Testis (tissue), 3 donors: ENCODE results near the gene PRSS35. TPM values are rescaled to one million over a fixed set of nuclear protein-coding genes. Genes with fewer than 3 reads are reported as not detected.
"Not testable (repeated sequence)": the region's sequence is repeated elsewhere in the genome, so short reads cannot be mapped to it uniquely, and the experiment has no call there.

ENCODE experiments used
- DNase-seq: peaks from one replicate; pipeline ENCODE4 v3.0.0-alpha.2; 2019
- H3K27ac ChIP-seq, 2 donors: fragments of 200-600 bp; sonication (generic); one replicate each; pipeline ENCODE4 v1.5.1; 2019
- H3K27me3 ChIP-seq: fragments of 200-600 bp; sonication (generic); one replicate; pipeline ENCODE4 v1.5.1; 2019
- H3K36me3 ChIP-seq: fragments of 200-600 bp; sonication (generic); one replicate; pipeline ENCODE4 v1.5.1; 2017; ENCODE audit warnings: low read depth; ENCODE audit errors: missing control alignments
- H3K4me1 ChIP-seq: fragments of 200-600 bp; sonication (generic); one replicate; pipeline ENCODE4 v1.5.1; 2019
- H3K4me3 ChIP-seq, 2 donors: fragments of 200-600 bp; sonication (generic); one replicate each; pipeline ENCODE4 v1.5.1; 2017 to 2019
- H3K9me3 ChIP-seq: fragments of 200-600 bp; sonication (generic); one replicate; pipeline ENCODE4 v1.5.1; 2017
- CTCF ChIP-seq, 3 experiments: fragments of 450-650 bp in 2 of 3; fragments of 200-600 bp in 1 of 3; sonication (generic) in 1 of 3; IDR thresholded peaks; one replicate each; pipeline ENCODE4 v1.5.1; 2016 to 2019; ENCODE audit warnings: antibody characterized with exemption in 3 of 3, mild to moderate bottlenecking in 2 of 3, moderate library complexity in 1 of 3
- POLR2A ChIP-seq: fragments of 450-650 bp; IDR thresholded peaks from one replicate; pipeline ENCODE4 v1.6.1; 2017; ENCODE audit warnings: antibody characterized with exemption, mild to moderate bottlenecking, moderate library complexity
- WGBS, 2 donors: methylation state at CpG; one replicate each; pipeline ENCODE4 v1.1.5; 2018; 5-methylcytosine and 5-hydroxymethylcytosine counted together
- intact Hi-C: fragments of 100-400 bp; cut with DNase I; formaldehyde crosslinking; loops from one replicate; pipeline ENCODE4 v1.15.1; 2023; ENCODE audit warnings: low total_unique reads
- polyA plus RNA-seq: library from polyadenylated mRNA; stranded (reverse); fragments of 350-450 nt; fragmentation: Illumina TruSeq; extraction: RNeasy Lipid Tissue Mini Kit (QIAGEN cat#74804); gene quantifications from one replicate; pipeline ENCODE4 v1.2.3, GENCODE V29; 2014; ENCODE audit warnings: low read depth, low replicate concordance; ENCODE audit not compliant: insufficient read depth
- total RNA-seq, 2 donors: library from RNA; depleted of rRNA; stranded (reverse); fragments of >200 nt; gene quantifications; one replicate each; pipeline ENCODE4 v1.2.3, GENCODE V29; 2016

Gene PRSS35
- total and polyA plus RNA-seq, 3 donors from 2014 or later = 2.3 to 6.9 (median 3.4) TPM

- H3K4me1 ChIP-seq = no peaks in the 10 kb centered on the region
- intact Hi-C loops = no loop called here
- TF ChIP-seq CTCF (IDR thresholded peaks at IDR 0.05) (no peak), POLR2A (no peak)
- H3K4me3 ChIP-seq = no peak overlapping the region
- no peaks in the 10 kb centered on the region for H3K9me3 ChIP-seq
- no peak for DNase-seq
- H3K27me3 ChIP-seq = no peaks in the 10 kb centered on the region
- H3K36me3 ChIP-seq = no peaks in the 10 kb centered on the region
- no peak overlapping the region for H3K27ac ChIP-seq
- WGBS, 2 donors = 88 to 96% methylated on average over 1 of the region's 1 CpG
Observed at GRCh38 chr6:83476971-83477370, 35.4 kb upstream of the PRSS35 start.

- TF ChIP-seq CTCF (IDR thresholded peaks at IDR 0.05) (no peak), POLR2A (no peak)
- Histone ChIP-seq H3K36me3 (no peaks in the 10 kb centered on the region), H3K27ac (no peak overlapping the region), H3K27me3 (no peaks in the 10 kb centered on the region), H3K9me3 (no peaks in the 10 kb centered on the region), H3K4me3 (no peak overlapping the region), H3K4me1 (no peaks in the 10 kb centered on the region)
- WGBS, 2 donors = 52 to 56% methylated on average over 1 of the region's 1 CpG
- intact Hi-C loops = no loop called here
- DNase-seq = no peak
Observed at GRCh38 chr6:83479389-83479788, 32.9 kb upstream of the PRSS35 start.

DNA sequence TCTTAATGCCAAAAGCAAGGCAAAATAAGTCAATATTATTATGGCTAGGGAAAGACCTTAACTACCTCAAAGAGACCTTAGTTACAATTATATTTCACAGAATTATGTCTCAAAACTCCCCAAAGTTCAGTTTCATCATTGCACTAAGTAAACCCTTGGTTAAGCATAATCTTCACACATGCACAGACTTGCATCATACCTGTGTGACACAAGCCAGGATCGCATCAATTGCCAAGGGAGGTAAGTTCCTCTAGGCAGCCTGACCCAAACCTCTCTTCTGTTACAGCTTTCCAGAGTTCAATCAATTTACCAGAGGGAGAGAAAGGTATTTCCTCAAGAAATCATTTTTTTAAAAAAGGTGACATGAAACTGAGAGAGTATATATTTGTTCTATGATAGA, 31.9 kb upstream of the PRSS35 start:
- Histone ChIP-seq H3K27me3 (no peaks in the 10 kb centered on the region), H3K4me3 (no peak overlapping the region), H3K9me3 (no peaks in the 10 kb centered on the region), H3K36me3 (no peaks in the 10 kb centered on the region), H3K27ac (no peak overlapping the region), H3K4me1 (no peaks in the 10 kb centered on the region)
- WGBS, 2 donors = 94 to 100% methylated on average over 1 of the region's 1 CpG
- DNase-seq = no peak
- intact Hi-C loops = no loop called here
- TF ChIP-seq CTCF (IDR thresholded peaks at IDR 0.05) (no peak), POLR2A (no peak)

DNA sequence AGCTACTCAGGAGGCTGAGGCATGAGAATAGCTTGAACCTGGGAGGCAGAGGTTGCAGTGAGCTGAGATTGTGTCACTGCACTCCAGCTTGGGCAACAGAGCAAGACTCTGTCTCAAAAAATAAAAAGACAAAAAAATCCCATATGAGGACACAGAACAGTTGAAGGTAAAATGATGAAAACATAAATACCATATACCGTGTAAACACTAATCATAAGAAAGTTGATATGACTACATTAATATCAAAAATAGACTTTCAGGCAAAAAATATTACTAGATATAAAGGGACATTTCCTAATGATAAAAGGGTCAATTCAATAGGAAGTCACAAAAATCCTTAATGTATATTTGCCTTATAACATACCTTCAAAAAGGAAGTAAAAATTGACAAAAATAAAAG, 30.4 kb upstream of the PRSS35 start:
- DNase-seq, H3K9me3 ChIP-seq, H3K36me3 ChIP-seq, H3K27ac ChIP-seq, H3K4me1 ChIP-seq, H3K4me3 ChIP-seq, intact Hi-C loops, H3K27me3 ChIP-seq: not testable (repeated sequence)
- 92 to 100% methylated on average over 1 of the region's 1 CpG for WGBS, 2 donors

- Histone ChIP-seq H3K36me3 (no peaks in the 10 kb centered on the region), H3K9me3 (no peaks in the 10 kb centered on the region), H3K27ac (no peak overlapping the region), H3K27me3 (no peaks in the 10 kb centered on the region), H3K4me1 (no peaks in the 10 kb centered on the region), H3K4me3 (no peak overlapping the region)
- WGBS, 2 donors = 51 to 65% methylated on average over 2 of the region's 2 CpGs
- TF ChIP-seq CTCF (IDR thresholded peaks at IDR 0.05) (no peak), POLR2A (no peak)
- no peak for DNase-seq
- intact Hi-C loops = no loop called here
Observed at GRCh38 chr6:83488448-83488847, 23.9 kb upstream of the PRSS35 start.
